C1 segment of cervical spinal cord (tissue), 14 donors: ENCODE measurements around the gene MPC1.
A peak's percentile ranks its signal among the peaks of the same experiment; 100 is the strongest.
"Not testable (repeated sequence)": the region's sequence is repeated elsewhere in the genome, so short reads cannot be mapped to it uniquely, and the experiment has no call there.

Experiments
- DNase-seq, 14 donors: peaks; one replicate each; lab custom pipeline; 2025; lab: John Stamatoyannopoulos, UW

MPC1 gene

GRCh38 chr6:166406197-166406596, 23.5 kb upstream of the MPC1 start:
- DNase-seq, result no peak

- DNase-seq, result no peak
These were observed 22.6 kb upstream of the MPC1 start for GRCh38 chr6:166405386-166405785.

- DNase-seq, result no peak
These were observed 20.0 kb upstream of the MPC1 start for GRCh38 chr6:166402582-166403277.

DNA sequence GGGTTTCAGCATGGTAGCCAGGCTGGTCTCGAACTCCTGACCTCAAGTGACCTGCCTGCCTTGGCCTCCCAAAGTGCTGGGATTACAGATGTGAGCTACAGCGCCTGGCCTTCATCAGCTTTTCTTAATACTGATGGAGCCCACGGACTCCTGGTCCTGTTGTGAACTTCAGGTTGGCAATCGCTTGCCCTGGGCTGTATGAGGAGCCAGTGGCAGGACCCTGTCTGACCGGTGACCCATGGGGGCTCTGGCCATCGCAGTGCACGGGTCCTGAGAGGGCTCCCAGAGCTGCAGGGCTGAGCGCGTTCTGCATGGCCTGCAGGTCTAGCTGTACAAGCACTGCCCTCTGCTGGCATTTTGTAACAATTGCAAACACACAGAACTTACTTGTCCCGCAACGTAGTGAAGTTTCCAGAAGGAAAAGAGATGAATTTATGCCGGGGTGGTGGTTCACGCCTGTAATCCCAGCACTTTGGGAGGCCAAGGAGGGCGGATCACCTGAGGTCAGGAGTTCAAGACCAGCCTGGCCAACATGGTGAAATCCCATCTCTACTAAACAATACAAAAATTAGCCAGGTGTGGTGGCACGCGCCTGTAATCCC, 18.0 kb upstream of the MPC1 start:
- DNase-seq, result peak in 11 of 14 donors; percentile 11 to 53 (median 42)

GRCh38 chr6:166400181-166400580, 17.4 kb upstream of the MPC1 start:
- no peak for DNase-seq

- DNase-seq, result no peak
These were observed 15.6 kb upstream of the MPC1 start for GRCh38 chr6:166398348-166398747.

DNA sequence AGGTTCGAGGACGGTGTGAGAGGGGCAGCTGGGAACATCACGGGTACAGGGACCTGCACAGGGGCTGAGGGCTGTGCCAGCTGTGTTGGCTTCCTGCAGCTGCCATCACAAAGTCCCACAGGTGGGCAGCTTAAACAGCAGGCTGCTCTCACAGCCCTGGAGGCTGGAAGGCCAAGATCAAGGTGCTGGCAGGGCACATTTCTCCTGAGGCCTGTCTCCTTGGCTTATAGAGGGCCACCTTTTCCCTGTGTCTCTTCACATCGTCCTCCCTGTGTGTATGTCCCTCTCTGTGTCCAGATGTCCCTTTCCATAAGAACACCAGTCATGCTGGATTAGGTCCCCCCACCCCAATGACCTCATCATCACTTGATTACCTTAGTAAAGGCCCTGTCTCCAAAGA, 15.1 kb upstream of the MPC1 start:
- no peak for DNase-seq

- no peak for DNase-seq
These were observed 13.0 kb upstream of the MPC1 start for GRCh38 chr6:166395778-166396177.

DNA sequence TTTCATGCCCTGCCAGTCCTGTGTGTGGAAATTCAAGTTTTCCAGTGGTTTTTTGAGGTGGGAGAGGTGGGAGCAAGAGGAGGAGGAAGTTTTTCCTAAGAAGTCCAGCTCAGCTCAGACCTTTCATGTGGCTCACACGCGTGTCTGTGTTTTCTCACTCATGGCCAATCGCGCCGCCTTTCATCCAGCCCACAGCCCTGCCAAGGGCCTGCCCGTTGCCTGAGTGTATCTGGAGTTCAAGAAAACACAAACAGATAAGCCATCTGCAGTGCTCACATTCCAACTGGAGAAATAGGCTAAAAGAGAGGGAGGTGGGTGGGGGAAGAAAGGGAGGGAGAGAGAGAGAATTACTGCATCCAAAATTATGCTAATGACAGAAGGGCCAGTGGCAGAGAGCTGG, 12.6 kb upstream of the MPC1 start:
- DNase-seq, result no peak

- DNase-seq, result no peak
These were observed 11.5 kb upstream of the MPC1 start for GRCh38 chr6:166394036-166394892.

DNA sequence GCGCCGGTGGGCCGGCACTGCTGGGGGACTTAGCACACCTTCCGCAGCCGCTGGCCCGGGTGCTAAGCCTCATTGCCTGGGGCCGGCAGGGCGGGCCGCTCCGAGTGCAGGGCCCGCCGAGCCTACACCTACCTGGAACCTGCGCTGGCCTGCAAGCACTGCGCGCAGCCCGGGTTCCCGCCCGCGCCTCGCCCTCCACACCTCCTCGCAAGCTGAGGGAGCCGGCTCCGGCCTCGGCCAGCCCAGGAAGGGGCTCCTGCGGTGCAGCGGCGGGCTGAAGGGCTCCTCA, 10.7 kb upstream of the MPC1 start:
- no peak for DNase-seq

GRCh38 chr6:166392755-166393534, 10.2 kb upstream of the MPC1 start:
- DNase-seq, result not testable (repeated sequence)

GRCh38 chr6:166389119-166389518, 6.4 kb upstream of the MPC1 start:
- DNase-seq, result no peak

GRCh38 chr6:166388290-166389004, 5.7 kb upstream of the MPC1 start:
- no peak for DNase-seq

- DNase-seq, result peak in 1 of 14 donors; percentile 22
These were observed 5.0 kb upstream of the MPC1 start for GRCh38 chr6:166387642-166388289.

DNA sequence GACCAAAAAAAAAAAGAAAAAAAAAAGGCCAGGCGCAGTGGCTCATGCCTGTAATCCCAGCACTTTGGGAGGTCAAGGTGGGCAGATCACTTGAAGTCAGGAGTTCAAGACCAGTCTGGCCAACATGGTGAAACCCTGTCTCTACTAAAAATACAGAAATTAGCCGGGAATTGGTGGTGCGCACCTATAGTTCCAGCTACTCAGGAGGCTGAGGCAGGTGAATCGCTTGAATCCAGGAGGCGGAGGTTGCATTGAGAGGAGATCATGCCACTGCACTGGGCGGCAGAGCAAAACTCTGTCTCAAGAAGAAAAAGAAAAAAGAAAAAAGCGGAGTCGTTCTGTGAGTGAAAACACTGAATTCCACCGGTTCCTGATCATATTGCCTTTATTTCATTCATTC, 4.4 kb upstream of the MPC1 start:
- DNase-seq, result not testable (repeated sequence)

DNA sequence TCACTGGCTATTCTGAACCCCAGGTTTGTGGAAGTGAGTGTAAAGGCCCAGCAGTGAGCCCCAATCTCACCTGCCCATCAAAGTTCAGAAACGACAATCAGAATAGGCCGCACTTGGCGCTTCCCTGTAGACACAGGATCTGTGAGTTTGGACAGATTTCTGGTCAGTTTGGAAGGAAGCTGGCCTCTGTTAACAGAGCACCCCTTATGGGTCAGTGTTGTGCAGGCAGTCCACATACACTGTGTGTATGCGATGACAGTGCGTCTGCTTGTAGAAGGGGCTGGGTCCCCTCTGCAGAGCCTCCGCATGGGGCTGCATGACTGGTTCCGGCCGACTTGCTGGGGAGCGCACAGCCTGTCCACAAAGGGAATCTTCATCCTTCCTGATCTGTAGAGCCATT, 3.4 kb upstream of the MPC1 start:
- DNase-seq, result no peak

- not testable (repeated sequence) for DNase-seq
These were observed 1.1 kb upstream of the MPC1 start for GRCh38 chr6:166383802-166384363.

DNA sequence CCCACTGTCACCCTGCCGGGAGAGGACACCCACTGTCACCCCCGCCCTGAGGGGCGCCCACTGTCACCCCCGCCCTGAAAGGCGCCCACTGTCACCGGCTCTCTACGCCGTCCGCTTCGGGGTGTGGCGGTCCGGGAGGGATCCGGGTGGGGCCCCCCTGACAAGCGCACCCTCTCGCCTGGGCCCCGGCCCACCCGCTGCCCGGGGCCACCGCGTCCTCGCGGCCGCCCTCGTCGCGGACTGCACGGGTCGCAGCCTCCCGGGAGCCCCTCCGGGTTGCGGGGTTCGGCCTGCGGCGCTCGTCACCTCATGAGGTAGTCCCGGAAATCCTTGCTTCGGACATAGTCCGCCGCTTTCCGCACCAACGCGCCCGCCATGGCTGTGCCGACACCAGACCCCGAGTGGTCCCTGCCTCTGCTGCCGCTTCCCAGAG, 224 bp downstream of the MPC1 start:
- DNase-seq, result no peak

DNA sequence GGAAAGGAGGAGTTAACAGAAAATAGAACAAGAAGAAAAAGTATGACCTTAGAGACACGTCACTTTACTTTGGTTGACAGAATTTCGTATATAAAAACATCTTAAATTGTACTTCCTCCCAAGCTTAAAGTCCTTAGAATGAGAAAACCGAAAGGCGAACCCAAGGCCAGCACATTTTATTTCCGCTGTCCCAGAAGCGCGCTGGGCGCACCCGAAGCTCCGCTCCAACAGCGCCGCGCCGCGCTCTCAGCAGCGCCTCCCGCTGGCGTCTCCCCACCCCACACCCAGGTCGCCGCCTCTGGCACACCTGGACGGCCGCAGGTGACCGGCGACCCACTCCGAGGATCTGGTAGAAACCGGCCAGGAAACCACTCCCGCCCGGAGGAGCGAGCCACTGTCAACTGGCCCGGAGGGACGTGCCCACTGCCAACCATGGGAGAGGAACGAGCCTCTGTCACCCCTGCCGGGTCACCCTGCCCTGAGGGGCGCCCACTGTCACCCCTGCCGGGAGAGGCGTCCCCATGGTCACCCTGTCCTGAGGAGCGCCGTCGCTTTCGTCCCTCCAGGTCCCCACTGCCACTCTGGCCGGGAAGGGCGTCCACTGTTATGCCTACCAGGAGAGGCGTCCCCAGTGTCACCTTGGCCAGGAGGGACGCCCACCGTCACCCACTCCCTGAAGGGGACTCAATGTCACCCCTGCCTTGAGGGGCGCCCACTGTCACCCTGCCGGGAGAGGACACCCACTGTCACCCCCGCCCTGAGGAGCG, 824 bp downstream of the MPC1 start:
- peak in 12 of 14 donors; percentile 28 to 68 (median 50) for DNase-seq
